Glutamatergic neuron (in vitro differentiated cells): Measurements from ENCODE around the gene MBP. TPM values are rescaled to one million over a fixed set of nuclear protein-coding genes. Genes with fewer than 3 reads are reported as not detected.

ENCODE experiments used
- DNase-seq: peaks from one replicate; pipeline ENCODE4 v3.0.0; 2022
- H3K27ac Mint-ChIP-seq: one replicate; pipeline ENCODE4 v1.8.0; 2020; ENCODE audit warnings: mild to moderate bottlenecking, mixed read lengths, inconsistent platforms; ENCODE audit not compliant: unreplicated experiment
- H3K27me3 Mint-ChIP-seq: one replicate; pipeline ENCODE4 v1.8.0; 2020; ENCODE audit warnings: mild to moderate bottlenecking, moderate library complexity, mixed read lengths, inconsistent platforms; ENCODE audit not compliant: unreplicated experiment
- H3K36me3 Mint-ChIP-seq: one replicate; pipeline ENCODE4 v1.8.0; 2020; ENCODE audit warnings: mild to moderate bottlenecking, mixed read lengths, inconsistent platforms; ENCODE audit not compliant: unreplicated experiment
- H3K4me1 Mint-ChIP-seq: one replicate; pipeline ENCODE4 v1.8.0; 2020; ENCODE audit warnings: mild to moderate bottlenecking, low read depth, mixed read lengths, inconsistent platforms; ENCODE audit not compliant: unreplicated experiment
- H3K4me3 Mint-ChIP-seq: one replicate; pipeline ENCODE4 v1.8.0; 2020; ENCODE audit warnings: mild to moderate bottlenecking, mixed read lengths, inconsistent platforms; ENCODE audit not compliant: unreplicated experiment
- H3K9me3 Mint-ChIP-seq: one replicate; pipeline ENCODE4 v1.8.0; 2020; ENCODE audit warnings: mild to moderate bottlenecking, moderate library complexity, mixed read lengths, inconsistent platforms; ENCODE audit not compliant: unreplicated experiment
- CTCF ChIP-seq: fragments of 200-600 bp; sonication (generic); IDR thresholded peaks from one replicate; pipeline ENCODE4 v1.5.0; 2021; ENCODE audit not compliant: partially characterized antibody, unreplicated experiment
- total RNA-seq: library from RNA; stranded (reverse); fragmentation: NEBNext Ultra II Directional; extraction: Animal tissue kit (Norgen Biotek cat#: 25700); gene quantifications from one replicate; pipeline ENCODE4 v1.2.1, GENCODE V29; 2021; ENCODE audit not compliant: unreplicated experiment

Gene MBP
- total RNA-seq, 1 donor from 2014 or later: 82.6 TPM

DNA sequence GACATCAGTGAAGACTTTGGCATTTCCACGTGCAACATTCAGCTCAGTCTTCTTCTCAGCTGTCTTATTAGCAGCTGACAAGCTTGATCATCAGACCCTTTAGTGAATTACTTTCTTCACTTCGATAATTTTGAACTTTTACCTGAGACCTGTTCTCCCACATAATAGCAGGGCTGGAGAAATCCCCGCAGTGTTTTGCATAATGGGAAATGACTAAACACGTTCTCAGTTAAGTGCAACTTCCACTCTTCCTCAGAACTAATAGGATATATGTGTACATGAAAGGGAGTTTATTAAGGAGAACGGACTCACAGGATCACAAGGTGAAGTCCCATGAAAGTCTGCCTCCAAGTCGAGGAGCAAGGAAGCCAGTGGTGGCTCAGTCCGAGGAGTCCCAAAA, 28.8 kb upstream of the MBP start:
- H3K4me3 Mint-ChIP-seq: no peak overlapping the region
- H3K27me3 Mint-ChIP-seq: peaks cover 15% of the 10 kb centered on the region
- DNase-seq: no peak
- no peak overlapping the region for H3K27ac Mint-ChIP-seq
- no peak for TF ChIP-seq CTCF
- peaks cover 3% of the 10 kb centered on the region for H3K36me3 Mint-ChIP-seq
- H3K4me1 Mint-ChIP-seq: peaks cover 28% of the 10 kb centered on the region
- peaks cover 17% of the 10 kb centered on the region for H3K9me3 Mint-ChIP-seq

DNA sequence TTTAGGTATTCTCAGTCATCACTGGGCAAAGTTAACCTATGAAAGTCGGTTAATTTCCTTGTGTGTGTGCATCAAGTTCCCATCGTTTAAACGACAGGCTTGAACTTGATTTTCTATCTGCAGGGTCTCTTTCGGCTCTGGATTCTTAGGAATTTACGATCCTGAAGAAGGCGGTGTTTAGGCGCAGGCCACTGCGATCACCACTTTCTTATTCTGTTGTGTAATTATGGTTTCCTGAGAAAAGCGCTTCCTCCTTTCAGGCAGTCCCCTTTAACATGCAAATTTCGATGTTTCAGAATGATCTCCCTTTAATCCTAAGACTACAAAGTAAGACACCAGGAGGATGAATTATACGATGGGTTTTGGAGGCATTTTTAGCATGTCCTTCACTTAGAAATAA, 27.9 kb upstream of the MBP start:
- Mint-ChIP-seq H3K27me3 (peaks cover 15% of the 10 kb centered on the region), H3K9me3 (peaks cover 11% of the 10 kb centered on the region), H3K4me1 (peaks cover 19% of the 10 kb centered on the region), H3K36me3 (peaks cover 3% of the 10 kb centered on the region), H3K4me3 (no peak overlapping the region), H3K27ac (no peak overlapping the region)
- no peak for TF ChIP-seq CTCF
- no peak for DNase-seq

DNA sequence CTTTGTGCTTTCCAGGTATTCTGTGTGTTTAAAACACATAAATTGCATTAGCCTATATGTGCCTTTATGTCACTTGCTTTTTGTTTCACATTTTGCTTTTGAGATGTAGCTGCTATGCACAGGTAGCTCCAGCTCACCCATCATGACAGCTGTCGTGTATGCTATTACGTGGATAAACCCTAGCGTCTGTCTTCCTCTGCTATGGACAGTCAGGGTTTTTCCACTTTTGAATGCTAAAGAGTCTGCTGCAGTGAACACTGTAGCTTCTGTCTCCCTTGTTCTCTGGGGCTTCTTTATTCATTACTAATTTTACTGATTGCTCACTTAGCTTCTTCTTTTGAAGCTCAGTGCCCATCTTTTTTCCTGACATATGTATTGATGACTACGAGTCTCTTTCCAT, 24.7 kb upstream of the MBP start:
- H3K27ac Mint-ChIP-seq: no peak overlapping the region
- peaks cover 4% of the 10 kb centered on the region for H3K36me3 Mint-ChIP-seq
- no peak for DNase-seq
- H3K27me3 Mint-ChIP-seq: peaks cover 6% of the 10 kb centered on the region
- H3K4me1 Mint-ChIP-seq: peaks cover 7% of the 10 kb centered on the region
- no peak for TF ChIP-seq CTCF
- no peak overlapping the region for H3K4me3 Mint-ChIP-seq
- H3K9me3 Mint-ChIP-seq: peaks cover 5% of the 10 kb centered on the region

DNA sequence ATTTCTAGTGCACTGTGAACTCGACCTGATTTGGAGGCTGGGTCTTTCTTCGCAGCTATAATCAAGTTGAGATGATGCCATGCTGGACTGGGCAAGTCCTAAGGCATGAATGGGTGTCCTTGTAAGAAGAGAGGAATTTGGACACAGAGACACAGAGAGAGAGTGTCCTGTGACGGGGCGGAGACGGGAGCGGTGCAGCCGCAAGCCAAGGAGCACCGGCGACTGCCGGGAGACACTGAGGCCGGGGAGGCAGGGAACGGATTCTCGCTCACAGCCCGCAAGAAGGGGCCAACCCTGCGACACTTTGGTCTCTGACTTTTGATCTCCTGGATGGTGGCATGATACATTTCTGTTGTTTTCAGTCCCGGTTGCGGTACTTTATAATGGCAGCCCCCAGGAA, 22.4 kb upstream of the MBP start:
- H3K27ac Mint-ChIP-seq: no peak overlapping the region
- no peak overlapping the region for H3K4me3 Mint-ChIP-seq
- peaks cover 6% of the 10 kb centered on the region for H3K27me3 Mint-ChIP-seq
- no peak for DNase-seq
- peaks cover 7% of the 10 kb centered on the region for H3K4me1 Mint-ChIP-seq
- H3K36me3 Mint-ChIP-seq: peaks cover 4% of the 10 kb centered on the region
- no peak for TF ChIP-seq CTCF
- H3K9me3 Mint-ChIP-seq: peaks cover 2% of the 10 kb centered on the region

DNA sequence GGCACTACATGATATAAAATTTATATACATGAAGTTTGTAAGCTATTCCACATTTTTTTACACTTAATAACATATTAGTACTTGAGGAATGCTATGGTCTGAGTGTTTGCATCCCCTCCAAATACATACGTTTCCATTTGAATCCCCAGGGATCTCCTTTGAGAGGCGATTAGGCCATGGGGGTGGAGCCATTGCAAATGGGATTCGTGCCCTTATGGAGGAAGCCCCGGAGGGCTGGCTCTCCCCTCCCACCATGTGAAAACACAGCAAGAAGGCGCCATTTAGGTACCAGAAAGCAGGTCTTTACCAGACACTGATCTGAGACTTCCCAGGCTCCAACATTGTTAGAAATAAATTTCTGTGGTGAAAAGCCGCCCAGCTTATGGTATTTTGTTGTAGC, 20.8 kb upstream of the MBP start:
- Mint-ChIP-seq H3K4me1 (peaks cover 7% of the 10 kb centered on the region), H3K4me3 (no peak overlapping the region), H3K27me3 (peaks cover 4% of the 10 kb centered on the region), H3K27ac (no peak overlapping the region), H3K9me3 (no peaks in the 10 kb centered on the region), H3K36me3 (peaks cover 4% of the 10 kb centered on the region)
- DNase-seq: no peak
- no peak for TF ChIP-seq CTCF
